Measurements from ENCODE around the gene ALK. TPM values are rescaled to one million over a fixed set of nuclear protein-coding genes. Genes with fewer than 3 reads are reported as not detected.

The ALK gene
- total RNA-seq, 1 experiment from 2014 or later, result not detected

DNA sequence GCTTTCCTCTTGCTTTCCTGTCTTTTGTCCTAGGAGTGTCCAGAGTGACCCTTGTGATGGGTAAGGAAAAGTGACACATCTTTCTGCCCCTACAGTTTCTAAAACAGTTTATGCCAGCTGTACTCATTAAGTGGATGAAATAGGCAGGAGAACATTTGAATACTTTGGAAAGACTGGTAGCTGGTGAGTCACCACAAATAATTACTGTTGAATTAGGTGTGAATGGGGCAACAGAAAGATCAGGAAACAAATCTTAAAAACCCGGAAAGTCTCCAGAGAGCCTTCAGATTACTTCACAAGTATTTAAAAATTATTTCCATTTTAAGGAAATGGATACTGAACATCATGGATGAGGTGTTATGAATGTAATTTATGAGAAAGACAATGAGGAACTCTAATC, 527.7 kb downstream of the ALK start:
- Mint-ChIP-seq H3K4me3 (no peak overlapping the region), H3K9me3 (no peaks in the 10 kb centered on the region; a peak in 1 of 5 replicates), H3K27ac (no peak overlapping the region), H3K27me3 (ENCODE audit: low read depth) (no peaks in the 10 kb centered on the region), H3K36me3 (ENCODE audit: insufficient read depth in 1 of 3, low read depth in 3 of 3) (no peaks in the 10 kb centered on the region; a peak in 1 of 7 replicates), H3K4me1 (peaks cover 8 to 12% of the 10 kb centered on the region in 2 experiments)
- Histone ChIP-seq H4K8ac (replicated peaks; ENCODE audit: insufficient read length, low read depth, low read length) (no peak overlapping the region), H3K27me3 (ENCODE audit: insufficient read depth, low read length) (no peaks in the 10 kb centered on the region), H2BK5ac (ENCODE audit: insufficient read length, low read length) (no peak overlapping the region), H3K4me1 (ENCODE audit: insufficient read depth, low read length) (peaks cover 2% of the 10 kb centered on the region; the same call in 1 of the 2 replicates), H3K79me2 (ENCODE audit: insufficient read depth, low read length) (no peaks in the 10 kb centered on the region), H3K27ac (ENCODE audit: insufficient read length, low read depth, low read length) (no peak overlapping the region), H3K4ac (ENCODE audit: low read depth, low read length) (no peak overlapping the region), H3K9ac (ENCODE audit: extremely low read depth, insufficient read length, low read length) (no peak overlapping the region), H3K14ac (ENCODE audit: insufficient read depth, low read length) (no peak overlapping the region), H3K4me2 (ENCODE audit: insufficient read depth, insufficient read length, low read length) (no peak overlapping the region), H2AK5ac (ENCODE audit: insufficient read length, low read length) (no peak overlapping the region), H3K79me1 (ENCODE audit: insufficient read depth, low read depth, low read length, poor library complexity, severe bottlenecking) (no peaks in the 10 kb centered on the region), H2BK120ac (ENCODE audit: low read depth, low read length, poor library complexity, severe bottlenecking) (no peak overlapping the region), H2BK20ac (ENCODE audit: low read depth, low read length, poor library complexity, severe bottlenecking) (no peak overlapping the region), H2BK15ac (ENCODE audit: low read depth, low read length) (no peak overlapping the region), H3K23ac (ENCODE audit: insufficient read length, low read depth, low read length) (no peak overlapping the region), H3K18ac (ENCODE audit: insufficient read length, low read depth, low read length) (no peak overlapping the region), H2AFZ (ENCODE audit: low read length) (no peak overlapping the region), H3T11ph (ENCODE audit: low read length) (no peak overlapping the region), H3K23me2 (ENCODE audit: insufficient read length, low read depth, low read length, poor library complexity, severe bottlenecking) (no peaks in the 10 kb centered on the region), H4K5ac (ENCODE audit: insufficient read length, low read depth, low read length) (no peak overlapping the region), H4K91ac (ENCODE audit: insufficient read length, low read depth, low read length) (no peak overlapping the region), H3K9me3 (ENCODE audit: control insufficient read depth, low read depth, low read length) (no peaks in the 10 kb centered on the region), H2BK12ac (ENCODE audit: insufficient read length, low read depth, low read length) (no peak overlapping the region), H3K56ac (ENCODE audit: insufficient read length, low read depth, low read length) (no peak overlapping the region), H4K20me1 (ENCODE audit: control insufficient read depth, insufficient read depth, insufficient read length) (no peaks in the 10 kb centered on the region)
- no peak for DNase-seq
- TF ChIP-seq, protein P1, sequence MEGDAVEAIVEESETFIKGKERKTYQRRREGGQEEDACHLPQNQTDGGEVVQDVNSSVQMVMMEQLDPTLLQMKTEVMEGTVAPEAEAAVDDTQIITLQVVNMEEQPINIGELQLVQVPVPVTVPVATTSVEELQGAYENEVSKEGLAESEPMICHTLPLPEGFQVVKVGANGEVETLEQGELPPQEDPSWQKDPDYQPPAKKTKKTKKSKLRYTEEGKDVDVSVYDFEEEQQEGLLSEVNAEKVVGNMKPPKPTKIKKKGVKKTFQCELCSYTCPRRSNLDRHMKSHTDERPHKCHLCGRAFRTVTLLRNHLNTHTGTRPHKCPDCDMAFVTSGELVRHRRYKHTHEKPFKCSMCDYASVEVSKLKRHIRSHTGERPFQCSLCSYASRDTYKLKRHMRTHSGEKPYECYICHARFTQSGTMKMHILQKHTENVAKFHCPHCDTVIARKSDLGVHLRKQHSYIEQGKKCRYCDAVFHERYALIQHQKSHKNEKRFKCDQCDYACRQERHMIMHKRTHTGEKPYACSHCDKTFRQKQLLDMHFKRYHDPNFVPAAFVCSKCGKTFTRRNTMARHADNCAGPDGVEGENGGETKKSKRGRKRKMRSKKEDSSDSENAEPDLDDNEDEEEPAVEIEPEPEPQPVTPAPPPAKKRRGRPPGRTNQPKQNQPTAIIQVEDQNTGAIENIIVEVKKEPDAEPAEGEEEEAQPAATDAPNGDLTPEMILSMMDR (conservative IDR thresholded peaks at IDR 0.05), result no peak
- no CpG with 5 or more reads among the region's 1 CpG for WGBS (ENCODE audit: extremely low coverage, insufficient read length, low lambda C conversion rate)
